ENCODE measurements around the gene SPPL3.
"Not testable (repeated sequence)": the region's sequence is repeated elsewhere in the genome, so short reads cannot be mapped to it uniquely, and the experiment has no call there.

The SPPL3 gene

DNA sequence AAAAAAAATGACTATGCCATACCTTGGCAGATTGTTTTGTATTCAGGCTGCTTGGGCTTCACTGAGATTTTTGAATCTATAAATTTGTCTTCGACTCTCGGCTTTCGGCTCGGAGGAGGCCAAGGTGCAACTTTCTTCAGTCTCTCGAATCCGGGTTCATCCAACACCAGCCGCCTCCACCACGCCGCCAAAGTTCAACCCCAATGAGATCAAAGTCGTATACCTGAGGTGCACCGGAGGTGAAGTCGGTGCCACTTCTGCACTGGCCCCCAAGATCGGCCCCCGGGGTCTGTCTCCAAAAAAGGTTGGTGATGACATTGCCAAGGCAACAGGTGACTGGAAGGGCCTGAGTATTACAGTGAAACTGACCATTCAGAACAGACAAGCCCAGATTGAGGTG lies 12.4 kb upstream of the SPPL3 start:
- no peak for DNase-seq

DNA sequence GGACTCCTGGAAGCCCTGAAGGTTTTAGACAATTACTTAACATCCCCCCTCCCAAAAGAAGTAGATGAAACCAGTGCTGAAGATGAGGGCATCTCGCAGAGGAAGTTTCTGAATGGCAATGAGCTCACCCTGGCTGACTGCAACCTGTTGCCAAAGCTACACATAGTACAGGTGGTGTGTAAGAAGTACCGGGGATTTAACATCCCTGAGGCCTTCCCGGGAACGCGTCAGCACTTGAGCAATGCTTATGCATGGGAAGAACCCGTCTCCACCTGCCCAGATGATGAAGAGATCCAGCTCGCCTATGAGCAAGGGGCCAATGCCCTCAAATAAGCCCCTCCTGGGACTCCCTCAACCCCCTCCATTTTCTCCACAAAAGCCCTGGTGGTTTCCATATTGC lies 10.6 kb upstream of the SPPL3 start:
- DNase-seq = no peak

DNA sequence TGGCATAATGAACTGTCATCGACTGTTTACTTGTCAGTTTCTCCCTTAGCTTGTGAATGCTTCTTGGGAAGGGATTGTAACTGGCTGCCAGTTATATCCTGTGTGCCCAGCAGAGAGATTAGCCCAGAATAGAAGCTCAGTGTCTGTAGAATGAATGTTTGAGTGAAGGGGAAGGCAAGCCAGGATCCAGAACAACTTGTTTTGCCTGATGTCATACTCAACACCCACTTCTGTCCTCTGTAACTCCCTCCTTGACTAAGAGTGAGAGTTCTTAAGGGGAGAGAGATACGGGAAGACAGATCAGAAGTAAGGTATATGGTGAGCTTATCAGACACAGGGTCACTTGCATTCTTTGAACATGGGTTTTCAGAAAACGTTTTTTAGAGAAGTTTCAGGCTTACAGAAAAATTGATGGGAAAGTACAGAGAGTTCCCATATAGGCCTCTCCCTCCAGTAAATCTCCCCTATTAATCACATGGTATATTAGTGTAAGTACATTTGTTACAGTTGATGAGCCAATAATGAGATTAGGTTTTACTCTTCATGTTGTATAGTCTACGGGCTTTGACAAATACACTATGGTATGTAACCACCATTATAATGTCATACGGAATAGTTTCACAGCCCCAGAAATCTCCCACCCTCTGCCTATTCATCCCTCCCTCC lies 5.6 kb upstream of the SPPL3 start:
- DNase-seq = no peak

DNA sequence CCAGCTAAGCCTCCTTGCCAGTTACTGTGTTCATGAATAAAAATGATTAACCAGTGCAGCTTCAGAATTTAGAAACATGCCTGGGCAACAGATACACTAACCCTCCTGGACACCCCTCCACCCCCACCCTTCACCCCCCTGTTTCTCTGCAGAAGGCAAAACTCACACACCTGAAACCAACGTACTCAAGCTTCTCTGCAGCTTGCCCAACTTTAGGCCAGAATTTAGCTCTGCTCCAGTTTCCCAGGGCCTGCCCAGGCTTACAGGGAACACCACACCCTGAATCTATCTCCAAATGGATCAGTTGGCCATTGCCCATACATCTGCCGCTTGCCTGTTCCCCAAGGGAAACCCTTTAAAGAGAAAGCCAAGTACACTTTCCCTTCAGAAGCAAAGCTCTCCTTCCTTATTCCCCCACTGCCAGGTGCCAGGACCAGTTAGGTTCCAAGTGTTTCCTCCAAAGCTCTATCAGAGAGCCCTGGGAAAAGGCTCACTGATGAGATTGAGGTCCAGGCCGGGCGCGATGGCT lies 1.8 kb upstream of the SPPL3 start:
- DNase-seq = peak; percentile 62

DNA sequence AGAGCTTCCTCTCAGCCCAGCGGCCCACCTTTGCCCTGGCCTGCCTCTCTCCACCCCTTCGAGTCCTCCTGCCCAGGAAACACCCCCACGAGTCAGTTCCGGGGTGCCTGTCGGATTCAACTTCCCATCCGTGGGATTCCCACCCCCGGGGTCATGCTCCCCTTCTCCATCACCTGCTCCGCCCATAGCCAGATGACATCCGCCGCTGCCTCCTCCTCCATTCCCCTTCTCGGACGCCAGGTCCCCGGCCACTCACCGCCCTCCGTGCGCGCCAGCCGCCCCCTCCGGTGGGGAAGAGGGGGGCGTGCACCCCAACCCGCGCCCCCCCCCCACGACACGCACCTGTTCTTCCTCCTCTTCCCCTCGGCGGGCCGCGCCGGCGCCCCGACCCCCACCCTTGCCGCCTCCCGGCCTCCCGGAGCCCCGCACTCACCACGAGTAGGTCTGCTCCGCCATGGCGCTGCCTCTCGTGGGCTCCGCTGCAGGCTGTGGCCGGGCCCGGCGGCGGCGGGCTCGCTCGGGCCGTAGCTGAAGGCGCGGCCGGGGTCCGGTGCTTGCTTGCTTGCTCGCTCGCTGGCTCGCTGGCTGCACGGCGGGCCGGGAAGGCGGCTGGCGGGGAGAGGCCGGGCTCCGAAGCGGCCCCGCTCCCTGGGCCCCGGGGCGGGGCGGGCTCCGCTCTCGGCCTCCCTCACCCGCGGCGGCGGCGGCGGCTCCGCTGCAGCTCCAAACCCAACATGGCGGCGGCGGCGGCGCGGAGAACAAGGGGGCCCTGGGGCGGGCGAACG lies 554 bp downstream of the SPPL3 start:
- no peak for DNase-seq

DNA sequence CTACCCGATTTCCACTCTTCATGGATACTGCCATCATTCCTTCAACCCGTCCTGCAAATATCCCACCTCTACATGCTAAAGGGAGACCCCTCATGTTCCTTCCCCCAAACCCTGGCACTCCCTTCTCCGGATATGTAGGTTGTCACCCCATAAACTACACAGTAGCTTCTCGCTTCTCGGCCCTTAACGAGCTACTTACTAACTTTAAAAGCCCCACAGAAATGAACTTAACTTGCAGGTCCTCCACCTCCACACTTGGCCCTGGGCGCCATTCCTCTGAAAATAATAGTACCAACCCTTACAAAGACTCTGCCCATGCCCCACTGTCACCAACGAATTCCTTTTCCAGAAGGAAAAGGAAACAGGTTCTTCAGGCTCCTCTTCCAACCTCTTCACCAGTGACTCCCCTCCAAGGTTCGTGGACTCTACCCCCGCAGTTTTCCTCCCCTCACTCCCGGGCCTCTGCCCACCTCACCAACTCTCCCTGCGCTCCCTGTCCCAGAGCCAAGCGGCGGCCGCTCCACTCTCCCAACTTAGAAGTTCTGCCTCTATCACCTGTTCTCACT lies 1.2 kb downstream of the SPPL3 start:
- no peak for DNase-seq

DNA sequence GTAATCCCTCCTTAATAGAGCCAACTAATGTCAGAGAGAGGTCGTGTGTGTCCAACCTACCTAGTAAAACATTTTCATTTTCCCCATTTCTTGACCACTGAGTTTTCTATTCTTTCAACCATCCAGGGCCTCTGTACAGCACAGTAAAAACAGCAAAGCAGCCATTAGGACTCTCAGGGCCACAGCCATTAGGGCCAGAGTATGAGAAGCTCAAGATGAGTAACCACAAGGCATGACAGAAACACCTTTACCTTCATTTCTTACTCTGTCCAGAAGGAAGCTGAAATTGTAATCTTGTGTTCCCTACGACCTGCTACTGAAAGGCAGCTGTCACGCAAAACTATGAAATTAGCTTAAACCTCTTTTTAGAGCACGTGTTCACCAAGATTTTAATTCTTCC lies 2.3 kb downstream of the SPPL3 start:
- DNase-seq = no peak

DNA sequence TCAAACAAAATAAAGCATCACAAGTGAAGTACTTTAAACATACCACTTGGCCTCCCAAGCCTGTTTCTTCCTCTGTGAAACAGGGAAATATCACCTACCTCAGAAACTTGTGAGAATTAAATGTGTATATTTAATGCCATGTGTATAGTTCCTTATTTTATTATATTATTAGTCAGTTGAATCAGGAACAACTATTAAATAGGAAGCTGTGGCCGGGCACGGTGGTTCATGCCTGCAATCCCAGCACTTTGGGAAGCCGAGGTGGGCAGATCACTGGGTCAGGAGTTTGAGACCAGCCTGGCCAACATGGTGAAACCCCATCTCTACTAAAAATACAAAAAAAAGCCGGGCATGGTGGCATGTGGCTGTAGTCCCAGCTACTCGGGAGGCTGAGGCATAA lies 3.1 kb downstream of the SPPL3 start:
- DNase-seq = not testable (repeated sequence)

DNA sequence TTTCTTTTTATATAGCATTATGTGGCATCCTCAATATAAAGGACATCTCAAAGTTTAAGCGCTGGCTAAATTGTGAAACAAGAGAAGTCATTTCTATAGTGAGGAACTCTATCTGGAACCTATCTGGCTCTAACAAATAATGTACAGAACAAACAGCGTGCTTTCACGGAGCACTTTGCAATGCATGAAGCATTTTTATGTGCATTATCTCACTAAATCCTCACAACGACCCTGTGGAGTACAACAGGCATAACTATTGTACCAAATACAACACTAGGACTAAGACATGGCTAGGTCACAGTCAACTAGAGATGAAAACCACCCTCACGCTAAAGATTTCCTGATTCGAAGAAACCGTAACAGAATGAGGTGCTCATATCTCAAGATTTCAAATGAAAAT lies 8.6 kb downstream of the SPPL3 start:
- no peak for DNase-seq

DNA sequence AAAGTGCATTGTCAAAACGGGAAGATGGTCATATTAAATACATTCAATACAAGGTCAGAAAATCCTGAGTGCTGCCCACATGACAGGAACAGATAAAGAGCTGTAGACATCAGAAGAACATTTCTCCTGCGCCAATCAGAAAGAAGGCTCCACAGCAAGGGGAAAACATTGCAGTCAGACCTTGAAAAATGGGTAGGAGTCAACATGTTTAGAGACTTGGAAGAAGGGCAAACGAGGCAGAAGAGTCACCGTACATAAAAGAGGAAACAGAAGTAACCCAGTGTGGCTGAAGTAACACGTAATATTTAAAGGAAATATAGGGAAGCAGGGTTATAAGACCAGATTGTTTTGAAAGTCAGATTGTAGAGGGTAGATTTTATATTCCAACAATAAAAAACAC lies 11.9 kb downstream of the SPPL3 start:
- DNase-seq = no peak

DNA sequence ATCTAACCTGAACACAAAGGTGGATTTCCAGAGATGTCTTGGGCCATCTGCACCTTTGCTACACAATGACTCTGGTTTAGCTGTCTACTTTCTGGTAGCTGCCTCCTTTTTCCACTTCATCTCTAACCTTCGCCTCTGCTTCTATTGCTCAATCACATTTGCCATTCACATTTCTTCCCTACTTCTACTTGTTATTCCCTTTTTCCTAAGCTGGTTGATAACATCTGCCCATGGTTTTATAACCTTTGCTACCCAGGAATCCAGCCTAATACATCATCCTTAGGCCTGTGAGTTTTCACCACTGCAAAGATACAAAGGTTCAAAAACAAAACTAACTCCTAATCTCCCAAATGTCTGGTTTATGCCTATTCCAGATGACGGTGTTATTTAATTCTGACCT lies 13.2 kb downstream of the SPPL3 start:
- DNase-seq = no peak

DNA sequence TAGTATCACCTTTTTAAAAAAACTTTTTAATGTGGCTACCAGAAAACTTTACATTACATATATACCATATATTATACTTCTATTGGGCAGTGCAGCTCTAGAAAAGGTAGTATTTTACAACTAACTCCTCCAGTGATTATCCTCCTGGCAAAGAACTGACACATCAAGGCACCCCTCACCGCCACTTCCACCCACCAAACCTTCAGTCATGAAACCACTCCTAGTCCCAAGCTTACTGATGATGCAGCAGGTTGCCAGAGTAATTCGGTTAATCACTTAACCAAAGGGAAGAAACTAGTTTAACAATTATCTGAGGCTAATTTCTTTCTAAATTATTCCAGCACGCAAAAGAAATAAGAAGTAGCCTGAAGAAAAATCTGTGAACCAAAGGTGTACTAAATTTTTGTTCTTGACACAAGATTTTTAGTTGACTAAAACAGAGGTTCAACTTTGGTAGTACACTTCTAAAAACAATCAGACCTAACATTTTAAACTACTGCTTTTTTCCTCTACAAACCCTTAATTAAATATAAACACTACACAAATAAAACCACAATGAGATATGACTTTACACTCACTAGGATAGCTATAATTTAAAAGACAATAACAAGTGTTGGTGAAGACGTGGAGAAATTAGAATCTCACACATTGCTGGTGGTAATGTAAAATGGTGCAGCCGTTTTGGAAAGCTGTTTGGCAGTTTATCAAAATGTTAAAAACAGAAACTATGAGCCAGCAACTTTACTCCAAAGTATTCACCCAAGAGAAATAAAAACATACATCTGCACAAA lies 16.7 kb downstream of the SPPL3 start:
- DNase-seq = no peak

DNA sequence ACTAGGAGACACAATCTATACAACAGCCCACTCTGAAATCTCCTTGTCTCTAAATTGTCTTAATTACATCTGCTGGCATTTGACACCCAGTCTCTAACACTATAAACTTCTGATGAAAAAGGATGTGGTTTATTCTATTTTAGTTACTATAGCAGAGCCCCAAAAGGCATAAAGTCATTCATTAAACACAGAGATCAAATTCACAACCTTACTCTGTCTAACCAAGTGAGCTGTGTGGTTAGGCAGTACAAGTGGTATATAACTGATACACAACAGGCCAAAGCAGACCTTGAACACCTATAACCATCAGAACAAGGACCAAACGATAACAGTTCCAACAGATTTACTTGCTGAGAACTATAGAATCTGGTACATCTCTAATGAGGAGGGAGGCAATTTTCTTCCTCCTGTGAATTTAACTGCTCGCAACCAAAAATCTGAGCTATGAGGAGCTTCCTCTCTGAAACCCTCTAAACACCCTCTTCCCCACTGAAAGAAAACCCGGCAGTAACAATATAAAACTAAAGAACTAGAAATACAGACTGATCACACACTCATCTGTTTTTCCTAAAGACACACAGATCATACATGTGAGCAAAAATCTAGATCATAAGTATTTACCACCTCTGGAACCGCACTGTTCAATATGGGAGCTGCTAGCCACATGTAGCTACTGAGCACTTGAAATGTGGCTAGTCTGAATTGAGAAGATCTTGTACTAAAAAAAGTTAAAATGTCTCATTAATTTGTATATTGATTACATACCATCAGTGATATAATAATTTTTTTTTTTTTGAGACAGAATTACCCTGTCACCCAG lies 17.7 kb downstream of the SPPL3 start:
- DNase-seq = no peak

DNA sequence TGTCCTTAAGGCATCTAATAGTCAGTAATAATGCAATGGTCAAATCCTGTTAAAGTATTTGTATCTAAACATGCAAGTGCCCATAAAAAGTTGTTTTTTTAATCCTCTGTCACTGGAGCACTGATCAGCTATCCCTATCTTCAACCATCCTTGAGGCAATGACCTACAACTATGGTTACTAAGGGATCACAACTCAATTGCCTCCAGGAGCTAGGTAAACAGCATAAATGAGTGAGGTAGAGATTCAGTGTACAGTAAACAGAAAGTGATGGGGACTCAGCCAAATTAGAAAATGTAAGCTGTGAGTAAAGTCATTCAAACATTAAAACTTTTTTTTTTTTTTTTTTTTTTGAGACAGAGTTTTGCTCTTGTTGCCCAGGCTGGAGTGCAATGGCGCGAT lies 18.6 kb downstream of the SPPL3 start:
- DNase-seq = no peak

DNA sequence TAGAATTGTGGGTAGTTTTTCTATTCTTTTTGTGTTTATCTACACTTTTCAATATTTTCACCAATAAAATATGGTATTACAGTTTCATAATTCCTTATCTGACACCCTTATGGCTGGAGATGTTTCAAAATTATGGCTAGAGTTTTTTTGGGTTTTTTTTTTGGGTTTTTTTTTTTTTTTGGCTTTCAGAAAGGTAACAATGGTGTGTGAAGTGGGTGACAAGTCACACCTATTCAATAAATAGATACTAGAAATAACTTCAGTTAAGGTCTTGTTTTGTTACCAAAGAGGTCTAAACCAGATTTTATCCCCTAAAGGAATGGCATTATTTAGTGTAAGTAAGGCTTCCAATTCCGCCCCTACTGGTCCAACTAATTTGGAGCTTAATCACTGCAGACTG lies 19.5 kb downstream of the SPPL3 start:
- no peak for DNase-seq

DNA sequence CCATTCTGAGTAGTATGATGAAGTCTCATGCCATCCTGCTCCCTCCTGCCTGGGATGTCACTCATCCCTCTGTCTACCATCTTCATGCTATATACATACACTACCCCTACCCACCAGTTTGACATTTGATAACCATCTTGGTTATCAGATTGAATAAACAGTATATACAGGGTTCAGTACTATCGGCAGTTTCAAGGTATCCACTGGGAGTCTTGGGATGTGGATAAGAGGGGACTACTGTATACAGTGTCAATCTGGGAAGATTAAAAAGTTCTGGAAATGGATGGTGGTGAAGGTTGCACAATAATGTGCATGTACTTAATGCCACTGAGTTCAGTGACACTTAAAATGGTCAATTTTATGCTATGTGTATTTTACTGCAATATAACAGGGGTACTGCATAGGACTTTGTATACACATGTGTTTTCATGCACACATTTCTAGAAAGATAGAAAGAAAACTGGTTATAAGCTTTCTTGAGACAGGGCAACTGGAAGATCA lies 22.1 kb downstream of the SPPL3 start:
- no peak for DNase-seq

DNA sequence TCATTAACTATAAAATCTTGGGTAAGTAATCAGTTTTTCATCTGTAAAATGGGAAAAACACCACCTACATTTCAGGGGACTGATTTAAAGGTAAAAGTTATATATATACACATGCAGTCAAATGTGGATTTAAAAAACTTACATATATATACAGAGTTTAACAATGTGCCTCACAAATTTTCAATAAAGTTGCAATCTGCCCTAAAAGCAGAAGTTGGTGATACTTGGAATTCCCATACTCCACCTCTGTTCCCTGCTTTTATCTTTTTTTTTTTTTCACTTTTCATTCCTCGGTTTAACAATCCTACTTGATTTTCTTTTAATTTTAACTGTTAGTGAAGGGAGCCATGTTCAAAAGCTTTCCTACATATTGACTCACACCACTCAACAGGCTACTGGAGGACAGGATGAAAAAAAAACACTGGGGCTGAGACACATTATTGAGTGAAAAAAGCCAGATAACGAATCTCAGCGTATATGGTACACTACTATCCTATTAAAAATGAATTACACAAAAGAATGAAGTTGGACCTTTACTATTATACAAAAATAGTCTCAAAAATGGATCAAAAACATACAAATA lies 24.3 kb downstream of the SPPL3 start:
- DNase-seq = no peak

DNA sequence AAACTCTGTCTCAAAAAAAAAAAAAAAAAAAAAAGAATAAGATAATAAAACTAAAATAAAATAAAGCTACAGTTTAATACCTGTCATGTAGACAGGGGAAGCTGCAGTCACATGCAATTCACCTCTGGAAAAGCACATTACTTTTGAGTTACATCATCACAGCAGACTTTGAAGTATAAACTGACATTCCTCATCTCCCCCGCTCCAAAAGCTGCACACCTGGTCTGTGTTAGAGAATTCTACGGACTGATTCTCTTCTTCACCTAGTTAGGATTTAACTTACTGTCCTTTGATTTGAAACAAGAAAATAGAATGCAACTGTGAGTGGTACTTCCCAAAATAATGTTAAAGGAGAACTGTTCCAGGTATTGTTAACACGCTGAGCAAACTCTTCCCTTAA lies 25.1 kb downstream of the SPPL3 start:
- DNase-seq = no peak

DNA sequence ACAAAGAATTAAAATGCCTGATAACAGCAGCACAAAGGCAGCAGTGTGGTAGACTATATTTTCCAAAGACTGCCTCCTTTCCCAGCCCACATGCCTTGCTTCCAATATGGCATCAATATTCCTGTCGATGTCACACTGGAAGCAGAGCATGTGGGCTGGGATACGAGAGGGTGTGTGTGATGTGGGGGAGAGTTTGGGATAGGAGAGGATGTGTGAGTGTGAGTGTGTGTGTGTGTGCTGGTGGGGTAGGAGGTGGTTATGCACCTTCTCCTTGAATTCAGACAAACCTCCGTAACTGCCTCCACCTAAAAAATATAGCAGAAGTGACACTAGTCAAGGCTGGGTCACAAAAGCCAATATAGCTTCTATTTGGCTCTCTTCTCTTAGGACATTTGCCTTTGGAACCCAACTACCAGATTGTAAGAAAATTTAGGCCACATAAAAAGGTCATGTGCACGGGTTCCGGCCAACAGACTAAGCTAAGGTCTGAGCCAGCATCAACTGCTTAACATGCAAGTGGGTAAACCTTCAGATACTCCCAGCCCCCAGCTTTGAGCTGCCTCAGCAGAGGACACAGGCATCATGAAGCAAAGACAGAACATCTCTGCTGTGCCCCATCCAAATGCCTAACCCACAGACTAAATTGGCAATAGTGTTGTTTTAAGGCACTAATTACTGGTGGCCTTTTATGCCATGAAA lies 29.5 kb downstream of the SPPL3 start:
- DNase-seq = no peak

DNA sequence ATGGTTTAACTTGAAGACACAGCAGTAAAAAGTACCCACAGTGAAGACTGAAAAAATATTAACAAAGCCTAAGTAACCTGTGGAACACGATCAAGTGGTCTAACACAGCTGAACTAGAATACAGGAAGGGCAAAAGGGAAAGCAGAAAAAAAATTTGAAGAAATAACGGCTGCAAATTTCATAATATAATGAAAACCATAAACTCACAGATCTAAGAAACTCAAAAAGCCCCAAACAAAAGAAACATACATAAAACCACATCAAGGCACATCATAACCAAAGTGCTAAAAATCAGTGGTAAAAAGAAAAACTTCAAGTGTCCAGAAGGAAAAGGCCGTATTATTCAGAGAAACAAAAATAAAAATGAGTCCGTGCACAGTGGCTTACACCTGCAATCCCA lies 30.9 kb downstream of the SPPL3 start:
- no peak for DNase-seq

DNA sequence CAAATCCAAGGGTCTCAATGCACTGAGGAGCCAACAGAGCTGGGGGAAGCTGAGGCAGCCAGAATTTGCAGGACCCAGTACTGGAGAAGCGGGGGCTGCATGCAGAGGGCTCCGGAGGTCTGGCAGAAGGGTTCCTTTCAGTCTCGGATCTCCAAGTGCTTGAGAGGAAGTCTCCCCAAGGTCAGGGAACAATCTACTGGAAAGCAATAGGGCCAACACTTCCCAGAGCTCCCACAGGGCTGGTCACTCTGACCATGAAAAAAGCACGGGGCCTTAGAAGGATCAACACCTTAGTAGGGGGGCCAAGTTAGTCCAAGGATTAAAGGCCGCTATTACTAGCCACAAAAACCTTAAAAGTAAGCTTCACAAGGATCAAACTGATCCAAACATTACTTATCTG lies 31.7 kb downstream of the SPPL3 start:
- no peak for DNase-seq
